ENCODE data around the gene TLE5.
A peak's percentile ranks its signal among the peaks of the same experiment; 100 is the strongest.

The TLE5 gene

GRCh38 chr19:3068071-3068470 is 5.8 kb upstream of the TLE5 start:
- TF ChIP-seq CTCF (IDR thresholded peaks at IDR 0.05; ENCODE audit: low read length, missing control alignments) = no peak
- no peak for DNase-seq (ENCODE audit: low read depth)
- H3K4me3 ChIP-seq (replicated peaks; ENCODE audit: low read depth, low read length) = no peak overlapping the region

GRCh38 chr19:3067563-3067962 is 5.3 kb upstream of the TLE5 start:
- DNase-seq (ENCODE audit: low read depth) = no peak
- no peak overlapping the region for H3K4me3 ChIP-seq (replicated peaks; ENCODE audit: low read depth, low read length)
- TF ChIP-seq CTCF (IDR thresholded peaks at IDR 0.05; ENCODE audit: low read length, missing control alignments) = no peak

- no peak for DNase-seq (ENCODE audit: low read depth)
- TF ChIP-seq CTCF (IDR thresholded peaks at IDR 0.05; ENCODE audit: low read length, missing control alignments) = no peak
- no peak overlapping the region for H3K4me3 ChIP-seq (replicated peaks; ENCODE audit: low read depth, low read length)
Measured at GRCh38 chr19:3066482-3067049, 4.3 kb upstream of the TLE5 start.

GRCh38 chr19:3065675-3066357 is 3.5 kb upstream of the TLE5 start:
- no peak for DNase-seq (ENCODE audit: low read depth)
- no peak for TF ChIP-seq CTCF (IDR thresholded peaks at IDR 0.05; ENCODE audit: low read length, missing control alignments)
- no peak overlapping the region for H3K4me3 ChIP-seq (replicated peaks; ENCODE audit: low read depth, low read length)

GRCh38 chr19:3064011-3064330 is 1.7 kb upstream of the TLE5 start:
- no peak for DNase-seq (ENCODE audit: low read depth)
- no peak for TF ChIP-seq CTCF (IDR thresholded peaks at IDR 0.05; ENCODE audit: low read length, missing control alignments)
- no peak overlapping the region for H3K4me3 ChIP-seq (replicated peaks; ENCODE audit: low read depth, low read length)

GRCh38 chr19:3061182-3062161 is 823 bp downstream of the TLE5 start:
- DNase-seq (ENCODE audit: low read depth) = peak; percentile 34
- peak overlapping the region; percentile 80 for H3K4me3 ChIP-seq (replicated peaks; ENCODE audit: low read depth, low read length)

More at GRCh38 chr19:3061182-3062161, 823 bp downstream of the TLE5 start:
- TF ChIP-seq CTCF (IDR thresholded peaks at IDR 0.05; ENCODE audit: low read length, missing control alignments) = peak; percentile 9
